ENCODE results near the gene CMIP. TPM values are rescaled to one million over a fixed set of nuclear protein-coding genes. Genes with fewer than 3 reads are reported as not detected.

CMIP gene
- total and polyA plus RNA-seq, 7 donors, result 11.0 to 60.3 (median 20.4) TPM

- H3K27me3 ChIP-seq, result no peaks in the 10 kb centered on the region
- WGBS, 2 donors, result 79 to 82% methylated on average over 19 of the region's 19 CpGs
- no peaks in the 10 kb centered on the region for H3K9me3 ChIP-seq
- TF ChIP-seq EP300 (IDR thresholded peaks at IDR 0.05) (no peak), POLR2AphosphoS5 (IDR thresholded peaks at IDR 0.05) (no peak), CTCF (IDR thresholded peaks at IDR 0.05) (no peak), POLR2A (IDR thresholded peaks at IDR 0.05) (no peak)
- peaks cover 0 to 86% (median 67%) of the 10 kb centered on the region in 4 donors for H3K4me1 ChIP-seq
- H3K4me3 ChIP-seq, result peak overlapping the region; percentile 23 to 45 (median 30)
- peaks cover 0 to 7% (median 0%) of the 10 kb centered on the region in 4 donors for H3K36me3 ChIP-seq
- DNase-seq, result no peak
- peak overlapping the region; percentile 45 to 90 (median 82) for H3K27ac ChIP-seq
- intact Hi-C loops (cut with DNase I), result loop anchor here (5.0 kb wide), 1 partner anchor 205 kb away; no protein-coding TSS in a partner anchor
Observed at GRCh38 chr16:81651758-81652718, 207.4 kb downstream of the CMIP start.

GRCh38 chr16:81652798-81653505, 208.3 kb downstream of the CMIP start:
- Histone ChIP-seq H3K27me3 (no peaks in the 10 kb centered on the region), H3K4me1 (peaks cover 0 to 89% (median 71%) of the 10 kb centered on the region in 4 donors), H3K9me3 (no peaks in the 10 kb centered on the region), H3K27ac (peak overlapping the region in 3 of 4 donors; percentile 77 to 90 (median 87)), H3K4me3 (peak overlapping the region; percentile 23 to 45 (median 30)), H3K36me3 (peaks cover 0 to 7% (median 0%) of the 10 kb centered on the region in 4 donors)
- intact Hi-C loops (cut with DNase I), result loop anchor here (5.0 kb wide), 1 partner anchor 206 kb away; no protein-coding TSS in a partner anchor
- TF ChIP-seq POLR2A (IDR thresholded peaks at IDR 0.05), result no peak
- no peak for TF ChIP-seq CTCF (IDR thresholded peaks at IDR 0.05)
- no peak for TF ChIP-seq POLR2AphosphoS5 (IDR thresholded peaks at IDR 0.05)
- TF ChIP-seq EP300 (IDR thresholded peaks at IDR 0.05), result no peak
- 84% methylated on average over 21 of the region's 21 CpGs for WGBS, 2 donors
- DNase-seq, result no peak

- TF ChIP-seq EP300 (IDR thresholded peaks at IDR 0.05) (no peak), POLR2AphosphoS5 (IDR thresholded peaks at IDR 0.05) (peak in 1 of 4 donors; percentile 19)
- Histone ChIP-seq H3K4me1 (peaks cover 0 to 89% (median 73%) of the 10 kb centered on the region in 4 donors), H3K27ac (peak overlapping the region in 3 of 4 donors; percentile 77 to 90 (median 87)), H3K27me3 (no peaks in the 10 kb centered on the region), H3K9me3 (no peaks in the 10 kb centered on the region), H3K36me3 (peaks cover 0 to 21% (median 4%) of the 10 kb centered on the region in 4 donors), H3K4me3 (no peak overlapping the region)
- DNase-seq, result no peak
- 85 to 87% methylated on average over 1 of the region's 1 CpG for WGBS, 2 donors
- intact Hi-C loops (cut with DNase I), result loop anchor here (5.0 kb wide), 1 partner anchor 207 kb away; no protein-coding TSS in a partner anchor
Observed at GRCh38 chr16:81654346-81654745, 209.7 kb downstream of the CMIP start.

GRCh38 chr16:81655469-81656162, 211.0 kb downstream of the CMIP start:
- H3K9me3 ChIP-seq, result no peaks in the 10 kb centered on the region
- no peaks in the 10 kb centered on the region for H3K27me3 ChIP-seq
- no peak overlapping the region for H3K4me3 ChIP-seq
- intact Hi-C loops (cut with DNase I), result loop anchor here (2.0 kb wide), 1 partner anchor 37 kb away; no protein-coding TSS in a partner anchor
- 77 to 89% methylated on average over 14 of the region's 14 CpGs for WGBS, 2 donors
- peaks cover 0 to 78% (median 73%) of the 10 kb centered on the region in 4 donors for H3K4me1 ChIP-seq
- peak overlapping the region in 3 of 4 donors; percentile 77 to 90 (median 87) for H3K27ac ChIP-seq
- no peak for DNase-seq
- TF ChIP-seq POLR2AphosphoS5 (IDR thresholded peaks at IDR 0.05), result no peak
- TF ChIP-seq CTCF (IDR thresholded peaks at IDR 0.05), result no peak
- no peak for TF ChIP-seq EP300 (IDR thresholded peaks at IDR 0.05)
- TF ChIP-seq POLR2A (IDR thresholded peaks at IDR 0.05), result no peak
- H3K36me3 ChIP-seq, result peaks cover 0 to 28% (median 4%) of the 10 kb centered on the region in 4 donors

Measured in sigmoid colon (tissue), 7 donors.